ENCODE results near the gene PPP1R18. TPM values are rescaled to one million over a fixed set of nuclear protein-coding genes. Genes with fewer than 3 reads are reported as not detected.

Gene PPP1R18
- total and polyA plus RNA-seq, 9 of the 15 experiments (the other 6 are each of a cell fraction or from before 2014, with no cell fraction given), result 12.0 to 99.2 (median 42.6) TPM

- TF ChIP-seq REST (IDR thresholded peaks at IDR 0.05; ENCODE audit: borderline replicate concordance) (no peak), REST (CRISPR knock-in tag; IDR thresholded peaks at IDR 0.05; ENCODE audit: low read depth) (no peak), GABPB2 (CRISPR knock-in tag; conservative IDR thresholded peaks at IDR 0.05) (no peak), MAX (CRISPR knock-in tag; IDR thresholded peaks at IDR 0.05) (peak; percentile 60), HOXB6 (CRISPR knock-in tag; IDR thresholded peaks at IDR 0.05; ENCODE audit: borderline replicate concordance) (no peak), MCM7 (IDR thresholded peaks at IDR 0.05) (no peak), KAT2B (IDR thresholded peaks at IDR 0.05; ENCODE audit: low read depth, low read length) (no peak), ZMIZ1 (IDR thresholded peaks at IDR 0.05; ENCODE audit: low read depth in 2 of 2, low read length in 2 of 2) (no peak), SMARCC2 (IDR thresholded peaks at IDR 0.05; ENCODE audit: low read depth) (no peak), CBX8 (IDR thresholded peaks at IDR 0.05; ENCODE audit: borderline replicate concordance, extremely low read depth, low read depth, low read length, poor library complexity, severe bottlenecking) (no peak), ZNF785 (CRISPR knock-in tag; IDR thresholded peaks at IDR 0.05) (no peak), ZKSCAN3 (CRISPR knock-in tag; IDR thresholded peaks at IDR 0.05) (no peak)
Observed at GRCh38 chr6:30690403-30691207, 4.2 kb upstream of the PPP1R18 start, which contains the start of gene NRM (continued).
